GM10266 (cell line): ENCODE data around the gene DIP2B.
A peak's percentile ranks its signal among the peaks of the same experiment; 100 is the strongest.
"Not testable (repeated sequence)": the region's sequence is repeated elsewhere in the genome, so short reads cannot be mapped to it uniquely, and the experiment has no call there.

ENCODE experiments used
- DNase-seq: peaks from one replicate; pipeline ENCODE4 v3.0.0; 2012; ENCODE audit errors: extremely low spot score
- CTCF ChIP-seq: IDR thresholded peaks from 2 replicates; pipeline ENCODE4 v1.5.1; 2012; ENCODE audit warnings: mild to moderate bottlenecking, low read depth; ENCODE audit not compliant: control insufficient read depth, insufficient read depth; ENCODE audit errors: missing control alignments

The DIP2B gene

GRCh38 chr12:50514526-50515276 lies 9.9 kb downstream of the DIP2B start:
- TF ChIP-seq CTCF = no peak

DNA sequence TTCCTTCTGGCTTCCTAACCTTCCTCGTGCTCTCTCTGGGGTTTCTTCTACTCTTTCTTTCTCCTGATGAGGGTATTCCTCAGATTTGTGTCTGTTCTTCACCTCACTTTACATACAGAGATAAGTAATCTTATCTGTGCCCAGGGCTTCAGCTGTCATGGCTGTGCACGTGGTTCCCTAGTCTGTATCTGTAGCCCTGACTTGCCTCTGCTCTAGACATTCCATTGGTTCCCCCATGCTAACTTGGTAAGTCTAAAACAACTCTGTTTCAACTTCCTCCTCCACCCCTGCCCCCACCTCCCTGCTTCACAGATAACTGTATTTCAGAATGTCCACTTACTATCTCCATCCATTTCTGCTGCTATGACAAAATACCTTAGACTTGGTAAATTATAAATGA lies 10.8 kb downstream of the DIP2B start:
- TF ChIP-seq CTCF = no peak

More at GRCh38 chr12:50514526-50515276, 9.9 kb downstream of the DIP2B start:
- no peak for DNase-seq

DNA sequence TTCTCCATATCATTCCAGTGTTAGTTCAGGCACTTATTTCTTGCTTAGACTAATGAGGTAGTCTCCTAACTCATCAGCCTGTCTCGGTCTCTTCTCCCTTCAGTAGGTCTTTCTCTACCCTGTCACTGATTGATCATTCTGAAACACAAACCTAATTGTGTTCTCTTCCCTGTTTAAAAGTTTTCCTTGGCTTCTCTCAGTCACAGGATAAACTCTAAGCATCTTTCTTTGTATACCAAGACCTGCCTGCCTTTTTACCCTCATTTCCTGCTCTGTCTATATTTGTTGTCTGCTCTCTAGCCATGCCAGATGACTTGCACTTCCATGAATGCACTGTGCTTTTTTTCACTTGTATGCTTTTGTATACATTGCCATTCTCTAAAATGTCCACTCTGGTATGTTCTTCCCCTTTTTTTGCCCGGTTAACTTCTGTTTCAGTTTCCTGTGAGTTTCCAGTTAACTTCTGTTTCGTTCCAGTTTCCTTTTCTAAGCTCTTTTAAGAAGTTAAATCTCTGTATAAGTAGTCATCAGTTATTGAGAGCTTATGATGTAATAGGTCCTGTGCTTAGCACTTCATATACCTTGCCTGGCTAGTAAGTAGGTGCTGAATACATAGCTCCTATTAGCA lies 12.8 kb downstream of the DIP2B start:
- TF ChIP-seq CTCF = no peak
- DNase-seq = peak; percentile 53

More for the DNA sequence above, 10.8 kb downstream of the DIP2B start:
- DNase-seq = no peak

GRCh38 chr12:50518090-50518489 lies 13.3 kb downstream of the DIP2B start:
- DNase-seq = no peak
- TF ChIP-seq CTCF = no peak

GRCh38 chr12:50519353-50519752 lies 14.6 kb downstream of the DIP2B start:
- DNase-seq = no peak
- TF ChIP-seq CTCF = no peak

DNA sequence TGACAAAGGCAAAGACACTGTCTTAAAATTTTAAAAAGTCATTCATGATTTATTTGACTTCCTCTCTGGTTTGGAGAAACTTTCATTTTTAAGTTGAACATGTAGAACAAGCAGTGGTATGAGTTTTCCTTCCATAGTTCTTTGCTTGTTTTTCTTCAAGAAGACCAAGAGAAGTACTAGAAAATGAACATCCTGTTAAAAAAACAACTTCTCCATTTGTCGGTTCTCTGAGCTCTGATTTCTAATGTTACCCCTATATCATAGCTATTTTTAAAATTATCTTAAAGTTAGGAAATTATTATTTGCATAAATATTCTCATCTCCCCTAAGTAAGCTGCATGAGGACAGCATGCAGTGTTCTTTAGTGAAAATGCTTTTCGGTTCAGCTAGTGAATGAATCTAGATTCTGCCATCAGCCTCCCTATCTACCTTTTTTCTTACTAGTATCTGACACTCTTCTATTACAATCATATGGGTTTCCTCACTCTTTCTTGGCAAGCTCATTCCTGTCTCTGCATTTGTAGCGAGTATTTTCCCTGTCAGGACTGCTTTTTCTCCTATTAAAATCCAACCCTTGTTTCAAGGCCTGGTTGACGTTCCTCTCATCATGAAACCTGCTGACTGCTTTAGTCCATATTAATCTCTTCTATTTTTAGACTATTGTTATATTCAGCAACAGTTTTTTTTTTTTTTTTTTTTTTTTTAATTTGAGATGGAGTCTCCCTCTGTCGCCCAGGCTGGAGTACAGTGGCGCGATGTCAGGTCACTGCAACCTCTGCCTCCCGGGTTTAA lies 15.8 kb downstream of the DIP2B start:
- DNase-seq = no peak
- TF ChIP-seq CTCF = no peak

- DNase-seq = not testable (repeated sequence)
Measured at GRCh38 chr12:50521781-50522180, 17.0 kb downstream of the DIP2B start.
